Measurements from ENCODE around the gene PUS3. TPM values are rescaled to one million over a fixed set of nuclear protein-coding genes. Genes with fewer than 3 reads are reported as not detected.

The PUS3 gene
- total RNA-seq, 4 donors from 2014 or later, result 9.0 to 34.7 (median 17.9) TPM

DNA sequence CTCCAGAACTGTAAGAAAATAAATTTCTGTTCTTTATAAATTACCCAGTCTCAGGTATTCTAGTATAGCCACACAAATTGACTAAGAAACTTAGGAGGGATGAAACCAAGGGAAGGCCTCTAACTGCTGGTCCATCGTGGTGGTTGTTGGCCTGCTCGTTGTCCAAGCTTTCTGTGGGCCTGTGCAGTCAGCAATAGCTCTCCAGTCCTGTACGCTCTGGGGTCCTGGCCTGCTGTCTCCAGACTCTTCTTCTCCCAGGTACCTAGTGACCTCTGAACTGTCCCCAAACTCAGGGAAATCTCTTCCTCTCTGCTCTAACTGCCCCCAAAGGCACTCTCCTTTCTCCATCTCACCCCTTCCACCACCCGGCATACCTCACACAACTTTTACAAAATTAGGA lies 37.1 kb upstream of the PUS3 start:
- no peak for DNase-seq
- H3K9me3 ChIP-seq, result no peaks in the 10 kb centered on the region
- H3K27me3 ChIP-seq, result no peaks in the 10 kb centered on the region
- intact Hi-C loops (cut with DNase I), result loop anchor here (5.0 kb wide), 1 partner anchor 252 kb away; no protein-coding TSS in a partner anchor
- 97 to 99% methylated on average over 4 of the region's 4 CpGs for WGBS, 2 donors
- no peak for TF ChIP-seq POLR2A (IDR thresholded peaks at IDR 0.05)
- TF ChIP-seq, protein P1, sequence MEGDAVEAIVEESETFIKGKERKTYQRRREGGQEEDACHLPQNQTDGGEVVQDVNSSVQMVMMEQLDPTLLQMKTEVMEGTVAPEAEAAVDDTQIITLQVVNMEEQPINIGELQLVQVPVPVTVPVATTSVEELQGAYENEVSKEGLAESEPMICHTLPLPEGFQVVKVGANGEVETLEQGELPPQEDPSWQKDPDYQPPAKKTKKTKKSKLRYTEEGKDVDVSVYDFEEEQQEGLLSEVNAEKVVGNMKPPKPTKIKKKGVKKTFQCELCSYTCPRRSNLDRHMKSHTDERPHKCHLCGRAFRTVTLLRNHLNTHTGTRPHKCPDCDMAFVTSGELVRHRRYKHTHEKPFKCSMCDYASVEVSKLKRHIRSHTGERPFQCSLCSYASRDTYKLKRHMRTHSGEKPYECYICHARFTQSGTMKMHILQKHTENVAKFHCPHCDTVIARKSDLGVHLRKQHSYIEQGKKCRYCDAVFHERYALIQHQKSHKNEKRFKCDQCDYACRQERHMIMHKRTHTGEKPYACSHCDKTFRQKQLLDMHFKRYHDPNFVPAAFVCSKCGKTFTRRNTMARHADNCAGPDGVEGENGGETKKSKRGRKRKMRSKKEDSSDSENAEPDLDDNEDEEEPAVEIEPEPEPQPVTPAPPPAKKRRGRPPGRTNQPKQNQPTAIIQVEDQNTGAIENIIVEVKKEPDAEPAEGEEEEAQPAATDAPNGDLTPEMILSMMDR (IDR thresholded peaks at IDR 0.05), result no peak
- H3K4me1 ChIP-seq, result peaks cover 0 to 20% of the 10 kb centered on the region in 2 donors
- H3K27ac ChIP-seq, result no peak overlapping the region
- no peaks in the 10 kb centered on the region for H3K36me3 ChIP-seq
- H3K4me3 ChIP-seq (replicated peaks in 1 of 3), result no peak overlapping the region

DNA sequence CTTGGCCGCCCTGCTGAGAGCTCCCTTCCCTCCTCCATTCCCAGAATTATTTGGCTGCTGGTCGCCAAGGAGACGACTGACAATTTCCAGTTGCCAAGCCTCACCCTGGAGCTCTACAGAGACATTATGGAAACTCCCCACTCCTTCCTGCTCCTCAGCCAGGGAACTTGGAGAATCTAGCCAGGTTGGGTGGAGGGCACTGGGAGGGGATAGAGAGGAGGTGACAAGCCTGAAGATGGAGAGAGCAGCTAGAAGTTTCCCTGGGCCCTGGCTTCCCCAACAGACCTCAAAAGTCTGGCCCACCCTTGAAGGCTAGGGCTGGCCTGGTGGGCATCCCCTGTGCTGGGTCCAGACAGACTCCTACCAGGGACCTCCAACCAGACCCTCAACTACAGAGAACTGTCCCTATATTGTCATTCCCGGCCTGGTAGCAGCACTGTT lies 36.1 kb upstream of the PUS3 start:
- Histone ChIP-seq H3K27ac (no peak overlapping the region), H3K9me3 (no peaks in the 10 kb centered on the region), H3K4me1 (peaks cover 0 to 20% of the 10 kb centered on the region in 2 donors), H3K27me3 (no peaks in the 10 kb centered on the region), H3K4me3 (replicated peaks in 1 of 3) (no peak overlapping the region), H3K36me3 (no peaks in the 10 kb centered on the region)
- no peak for TF ChIP-seq POLR2A (IDR thresholded peaks at IDR 0.05)
- TF ChIP-seq, protein P1 (IDR thresholded peaks at IDR 0.05), result no peak
- 40 to 49% methylated on average over 4 of the region's 4 CpGs for WGBS, 2 donors
- DNase-seq, result peak; percentile 41 to 51
- intact Hi-C loops (cut with DNase I), result no loop called here

DNA sequence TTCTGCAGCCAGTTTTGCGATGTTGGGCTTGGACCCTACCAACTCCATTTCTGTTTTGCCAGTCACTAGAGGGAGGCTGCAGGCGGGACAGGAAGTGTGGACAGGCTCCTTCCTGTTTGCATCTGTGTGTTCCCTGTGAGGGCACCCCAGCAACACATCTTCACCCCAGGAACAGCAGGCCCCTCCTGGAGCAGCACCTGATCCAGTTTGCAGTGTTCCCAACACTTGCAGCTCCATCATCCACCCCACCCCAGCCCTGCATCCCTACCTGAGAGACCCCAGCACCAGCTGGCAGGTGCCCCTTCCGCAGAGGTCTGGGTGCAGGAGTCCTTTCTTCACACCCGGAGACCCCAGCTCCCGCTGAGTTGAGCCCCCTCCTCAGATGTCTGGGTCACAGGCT lies 35.4 kb upstream of the PUS3 start:
- no peaks in the 10 kb centered on the region for H3K9me3 ChIP-seq
- H3K36me3 ChIP-seq, result no peaks in the 10 kb centered on the region
- H3K27ac ChIP-seq, result no peak overlapping the region
- H3K27me3 ChIP-seq, result no peaks in the 10 kb centered on the region
- H3K4me3 ChIP-seq (replicated peaks in 1 of 3), result no peak overlapping the region
- intact Hi-C loops (cut with DNase I), result no loop called here
- WGBS, 2 donors, result 88 to 89% methylated on average over 5 of the region's 5 CpGs
- peaks cover 0 to 20% of the 10 kb centered on the region in 2 donors for H3K4me1 ChIP-seq
- no peak for DNase-seq
- TF ChIP-seq POLR2A (IDR thresholded peaks at IDR 0.05), result no peak
- TF ChIP-seq, protein P1 (IDR thresholded peaks at IDR 0.05), result no peak

DNA sequence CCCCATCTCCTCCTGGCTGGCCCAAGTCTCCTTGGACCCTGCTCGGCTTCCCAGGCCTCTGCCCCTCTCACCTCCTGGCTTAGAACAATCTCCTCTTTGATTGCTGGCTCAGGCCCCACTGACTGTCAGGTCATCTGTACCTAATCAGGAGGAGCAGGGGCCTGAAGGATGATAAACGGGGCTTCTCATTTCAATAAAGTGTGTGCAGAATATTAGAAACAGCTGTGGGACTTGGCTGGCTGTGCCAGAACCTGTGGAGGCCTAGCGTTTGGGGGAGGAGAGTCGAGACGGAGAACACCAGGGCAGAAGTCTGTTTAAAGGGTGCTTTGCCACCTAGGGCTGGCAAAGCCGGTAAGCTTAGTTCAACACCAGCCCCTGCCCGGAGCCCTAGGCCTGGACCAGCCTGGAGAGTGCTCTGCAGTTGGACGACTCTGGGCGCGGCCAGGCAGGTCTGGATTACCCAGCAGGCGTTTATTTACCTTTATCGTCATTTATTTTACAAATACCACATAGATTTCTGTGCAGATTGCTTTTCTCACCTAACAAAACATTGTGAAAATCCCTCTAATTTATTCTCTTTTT lies 32.7 kb upstream of the PUS3 start:
- Histone ChIP-seq H3K4me3 (replicated peaks in 1 of 3) (no peak overlapping the region), H3K27me3 (no peaks in the 10 kb centered on the region), H3K36me3 (no peaks in the 10 kb centered on the region), H3K9me3 (no peaks in the 10 kb centered on the region), H3K27ac (no peak overlapping the region), H3K4me1 (peaks cover 0 to 22% of the 10 kb centered on the region in 2 donors)
- TF ChIP-seq POLR2A (IDR thresholded peaks at IDR 0.05), result no peak
- TF ChIP-seq, protein P1 (IDR thresholded peaks at IDR 0.05), result no peak
- intact Hi-C loops (cut with DNase I), result no loop called here
- 77 to 83% methylated on average over 12 of the region's 12 CpGs for WGBS, 2 donors
- DNase-seq, result no peak

DNA sequence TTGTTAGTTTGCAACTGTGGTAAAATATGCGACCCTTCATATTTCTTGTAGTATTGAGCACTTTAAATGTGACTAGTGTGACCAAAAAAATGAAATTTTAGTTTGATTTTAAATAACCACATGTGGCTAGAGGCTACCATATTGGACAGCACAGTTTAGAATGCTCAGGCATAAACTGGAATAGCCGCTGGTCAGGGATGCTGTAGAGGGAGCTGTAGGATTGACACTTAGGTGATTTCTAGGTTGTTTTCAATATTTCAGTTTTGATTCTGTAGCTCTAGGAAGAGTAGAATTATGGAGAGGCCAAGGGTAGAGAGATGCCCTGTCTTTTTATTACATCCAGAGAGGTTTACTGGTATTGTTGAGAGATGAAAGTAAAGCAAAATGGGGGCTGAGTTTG lies 32.0 kb upstream of the PUS3 start:
- Histone ChIP-seq H3K36me3 (no peaks in the 10 kb centered on the region), H3K27me3 (no peaks in the 10 kb centered on the region), H3K9me3 (no peaks in the 10 kb centered on the region), H3K4me3 (replicated peaks in 1 of 3) (no peak overlapping the region), H3K27ac (no peak overlapping the region), H3K4me1 (peaks cover 0 to 22% of the 10 kb centered on the region in 2 donors)
- DNase-seq, result no peak
- WGBS, 2 donors, result 93 to 96% methylated on average over 2 of the region's 2 CpGs
- TF ChIP-seq, protein P1 (IDR thresholded peaks at IDR 0.05), result no peak
- no peak for TF ChIP-seq POLR2A (IDR thresholded peaks at IDR 0.05)
- intact Hi-C loops (cut with DNase I), result no loop called here

Measured in thyroid gland (tissue), 4 donors.